ENCODE results near the gene CSTF1. TPM values are rescaled to one million over a fixed set of nuclear protein-coding genes. Genes with fewer than 3 reads are reported as not detected.

CSTF1 gene
- total RNA-seq, 1 donor from 2014 or later = 51.9 TPM

- no peak for DNase-seq (ENCODE audit: low read depth, low spot score)
- no peaks in the 10 kb centered on the region for H3K27me3 Mint-ChIP-seq (ENCODE audit: low read depth)
- H3K4me1 Mint-ChIP-seq = peaks cover 45% of the 10 kb centered on the region
- H3K27ac Mint-ChIP-seq (ENCODE audit: unreplicated experiment) = no peak overlapping the region
- H3K4me3 Mint-ChIP-seq = no peak overlapping the region
- H3K9me3 Mint-ChIP-seq = no peaks in the 10 kb centered on the region
- TF ChIP-seq, protein P1, sequence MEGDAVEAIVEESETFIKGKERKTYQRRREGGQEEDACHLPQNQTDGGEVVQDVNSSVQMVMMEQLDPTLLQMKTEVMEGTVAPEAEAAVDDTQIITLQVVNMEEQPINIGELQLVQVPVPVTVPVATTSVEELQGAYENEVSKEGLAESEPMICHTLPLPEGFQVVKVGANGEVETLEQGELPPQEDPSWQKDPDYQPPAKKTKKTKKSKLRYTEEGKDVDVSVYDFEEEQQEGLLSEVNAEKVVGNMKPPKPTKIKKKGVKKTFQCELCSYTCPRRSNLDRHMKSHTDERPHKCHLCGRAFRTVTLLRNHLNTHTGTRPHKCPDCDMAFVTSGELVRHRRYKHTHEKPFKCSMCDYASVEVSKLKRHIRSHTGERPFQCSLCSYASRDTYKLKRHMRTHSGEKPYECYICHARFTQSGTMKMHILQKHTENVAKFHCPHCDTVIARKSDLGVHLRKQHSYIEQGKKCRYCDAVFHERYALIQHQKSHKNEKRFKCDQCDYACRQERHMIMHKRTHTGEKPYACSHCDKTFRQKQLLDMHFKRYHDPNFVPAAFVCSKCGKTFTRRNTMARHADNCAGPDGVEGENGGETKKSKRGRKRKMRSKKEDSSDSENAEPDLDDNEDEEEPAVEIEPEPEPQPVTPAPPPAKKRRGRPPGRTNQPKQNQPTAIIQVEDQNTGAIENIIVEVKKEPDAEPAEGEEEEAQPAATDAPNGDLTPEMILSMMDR (conservative IDR thresholded peaks at IDR 0.05) = no peak
- no peaks in the 10 kb centered on the region for H3K36me3 Mint-ChIP-seq (ENCODE audit: low read depth)
Measured at GRCh38 chr20:56433880-56434255, 41.4 kb downstream of the CSTF1 start.

GRCh38 chr20:56437196-56437960, 44.9 kb downstream of the CSTF1 start:
- TF ChIP-seq, protein P1 (conservative IDR thresholded peaks at IDR 0.05) = no peak
- DNase-seq (ENCODE audit: low read depth, low spot score) = no peak
- Mint-ChIP-seq H3K9me3 (no peaks in the 10 kb centered on the region), H3K27me3 (ENCODE audit: low read depth) (no peaks in the 10 kb centered on the region), H3K27ac (ENCODE audit: unreplicated experiment) (no peak overlapping the region), H3K36me3 (ENCODE audit: low read depth) (no peaks in the 10 kb centered on the region), H3K4me3 (no peak overlapping the region), H3K4me1 (peaks cover 16% of the 10 kb centered on the region)

DNA sequence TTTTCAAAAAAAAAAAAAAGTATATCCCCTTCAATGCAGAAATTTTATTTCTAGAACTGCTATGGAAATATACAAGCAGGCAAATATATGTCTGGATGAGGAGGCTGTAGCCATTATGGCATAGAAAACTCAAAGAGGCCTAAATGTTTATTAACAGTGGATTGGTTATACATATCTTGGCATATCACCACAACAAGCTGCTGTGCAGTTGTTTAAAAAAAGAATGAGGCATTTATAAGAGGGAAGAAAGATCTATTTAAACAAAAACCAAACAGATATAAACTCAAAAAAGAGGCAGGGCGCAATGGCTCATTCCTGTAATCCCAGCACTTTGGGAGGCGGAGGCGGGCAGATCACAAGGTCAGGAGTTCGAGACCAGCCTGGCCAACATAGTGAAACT, 45.8 kb downstream of the CSTF1 start:
- H3K4me1 Mint-ChIP-seq = peaks cover 10% of the 10 kb centered on the region
- TF ChIP-seq, protein P1 (conservative IDR thresholded peaks at IDR 0.05) = no peak
- H3K9me3 Mint-ChIP-seq = no peaks in the 10 kb centered on the region
- H3K36me3 Mint-ChIP-seq (ENCODE audit: low read depth) = no peaks in the 10 kb centered on the region
- no peak for DNase-seq (ENCODE audit: low read depth, low spot score)
- H3K4me3 Mint-ChIP-seq = no peak overlapping the region
- H3K27me3 Mint-ChIP-seq (ENCODE audit: low read depth) = no peaks in the 10 kb centered on the region
- no peak overlapping the region for H3K27ac Mint-ChIP-seq (ENCODE audit: unreplicated experiment)

DNA sequence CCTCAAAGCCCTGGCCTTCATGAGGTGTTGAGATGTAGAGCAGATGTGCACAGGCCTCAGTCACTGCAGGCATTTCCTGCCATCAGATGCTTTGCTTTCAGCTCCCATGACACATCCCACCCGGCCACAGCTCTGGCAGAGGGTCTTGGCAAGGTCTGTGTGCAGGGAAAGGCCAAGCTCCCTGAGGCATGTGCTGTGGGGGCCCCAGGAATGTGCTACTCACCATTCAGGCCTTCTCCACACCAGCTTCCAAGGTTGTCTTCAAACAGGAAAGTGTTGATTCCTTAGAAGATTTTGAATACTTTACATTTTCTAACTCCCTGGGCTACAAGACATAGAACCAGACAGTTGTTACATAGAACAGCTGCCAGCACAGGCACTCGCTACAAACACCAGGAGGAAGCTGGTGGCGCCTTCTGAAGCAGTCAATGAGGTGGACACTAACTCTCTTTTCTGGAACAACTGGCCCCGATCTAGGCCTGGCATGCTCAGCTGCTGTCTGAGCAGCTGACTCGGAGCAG, 47.4 kb downstream of the CSTF1 start:
- TF ChIP-seq, protein P1 (conservative IDR thresholded peaks at IDR 0.05) = no peak
- Mint-ChIP-seq H3K4me1 (peaks cover 3% of the 10 kb centered on the region), H3K36me3 (ENCODE audit: low read depth) (no peaks in the 10 kb centered on the region), H3K27me3 (ENCODE audit: low read depth) (no peaks in the 10 kb centered on the region), H3K9me3 (no peaks in the 10 kb centered on the region), H3K4me3 (no peak overlapping the region), H3K27ac (ENCODE audit: unreplicated experiment) (no peak overlapping the region)
- no peak for DNase-seq (ENCODE audit: low read depth, low spot score)

- TF ChIP-seq, protein P1 (conservative IDR thresholded peaks at IDR 0.05) = no peak
- Mint-ChIP-seq H3K27me3 (ENCODE audit: low read depth) (no peaks in the 10 kb centered on the region), H3K4me1 (no peaks in the 10 kb centered on the region), H3K27ac (ENCODE audit: unreplicated experiment) (peak overlapping the region; percentile 59), H3K4me3 (no peak overlapping the region), H3K36me3 (ENCODE audit: low read depth) (no peaks in the 10 kb centered on the region), H3K9me3 (no peaks in the 10 kb centered on the region)
- no peak for DNase-seq (ENCODE audit: low read depth, low spot score)
Measured at GRCh38 chr20:56440346-56441007, 48.0 kb downstream of the CSTF1 start.

All from neural crest cell (in vitro differentiated cells).